HCT116 (cell line): ENCODE data around the gene RHBDF1. TPM values are rescaled to one million over a fixed set of nuclear protein-coding genes. Genes with fewer than 3 reads are reported as not detected.
"Not testable (repeated sequence)": the region's sequence is repeated elsewhere in the genome, so short reads cannot be mapped to it uniquely, and the experiment has no call there.

Source experiments
- ATAC-seq: fragments of 200-7000 bp; cut with Tn5 transposase; 2 replicates; pipeline ENCODE4 v1.9.1; 2020; ENCODE audit warnings: mild to moderate bottlenecking, moderate library complexity
- BruUV-seq: library from RNA; stranded (reverse); fragments of 400-500 nt; replicated peaks from 2 replicates; lab custom pipeline; 2021; lab: Mats Ljungman, UMichigan
- CTCF ChIA-PET: fragments of 300-600 bp; sonication (Branson Sonifier 250); formaldehyde crosslinking; loops from one replicate; lab custom pipeline; 2021; ENCODE audit warnings: antibody characterized with exemption; lab: Charles Lee
- POLR2A ChIA-PET: fragments of 300-600, 350-600 bp; sonication (Branson Sonifier 250); formaldehyde crosslinking; loops from one replicate; lab custom pipeline; 2021; ENCODE audit warnings: antibody characterized with exemption; lab: Charles Lee
- RAD21 ChIA-PET, 2 experiments: fragments of 300-600 bp; sonication (Branson Sonifier 250); formaldehyde crosslinking; loops; one replicate each; lab custom pipeline; 2023; ENCODE audit warnings: low total read pairs in 2 of 2; ENCODE audit not compliant: uncharacterized antibody in 2 of 2, unreplicated experiment in 2 of 2, low non-redundant PET in 1 of 2; lab: Charles Lee
- DNase-seq: peaks from one replicate; pipeline ENCODE4 v3.0.0-alpha.2; 2010; ENCODE audit warnings: low read depth, low spot score
- H2AFZ ChIP-seq: fragments of 200-600 bp; shearing (Covaris generic), sonication (generic); 2 replicates; pipeline ENCODE4 v1.6.1; 2017; ENCODE audit warnings: low read depth, mixed run types, mixed read lengths, antibody characterized with exemption, low read length; ENCODE audit not compliant: poor library complexity, severe bottlenecking
- H3K27ac ChIP-seq: 2 replicates; pipeline ENCODE4 v1.5.1; 2012; ENCODE audit warnings: low read depth, low read length
- H3K27me3 ChIP-seq: fragments of 200-600 bp; sonication (generic); 2 replicates; pipeline ENCODE4 v1.6.1; 2016; ENCODE audit warnings: mixed run types, low read length, mixed read lengths; ENCODE audit not compliant: insufficient read depth
- H3K36me3 ChIP-seq, 2 experiments: fragments of 200-500 bp in 1 of 2; fragments of 200-600 bp in 1 of 2; sonication (Bioruptor generic) in 1 of 2; sonication (generic) in 1 of 2; 2 replicates each; pipeline versions ENCODE4 v1.5.1 to v1.6.1; 2014 to 2016; ENCODE audit warnings: low read length in 2 of 2, inconsistent platforms in 1 of 2, mixed read lengths in 1 of 2, mixed run types in 1 of 2; ENCODE audit not compliant: insufficient read depth in 2 of 2, control insufficient read depth in 1 of 2
- H3K4me1 ChIP-seq, 2 experiments: fragments of 200-600 bp in 1 of 2; sonication (generic) in 1 of 2; 2 replicates each; pipeline versions ENCODE4 v1.5.1 to v1.6.1; 2012 to 2017; ENCODE audit warnings: low read length in 2 of 2, inconsistent platforms in 1 of 2, mild to moderate bottlenecking in 1 of 2, mixed read lengths in 1 of 2, mixed run types in 1 of 2, moderate library complexity in 1 of 2; ENCODE audit not compliant: insufficient read depth in 2 of 2, control insufficient read depth in 1 of 2
- H3K4me2 ChIP-seq: fragments of 200-600 bp; sonication (generic); 2 replicates; pipeline ENCODE4 v1.6.1; 2017; ENCODE audit warnings: mixed run types, low read length, mixed read lengths
- H3K4me3 ChIP-seq, 2 experiments: fragments of 200-600 bp in 1 of 2; sonication (generic) in 1 of 2; replicated peaks in 1 of 2; 2 replicates each; pipeline ENCODE4 v1.5.1; 2011 to 2016; ENCODE audit warnings: low read length in 2 of 2, control low read depth in 1 of 2, low read depth in 1 of 2, mild to moderate bottlenecking in 1 of 2, mixed read lengths in 1 of 2, mixed run types in 1 of 2
- H3K79me2 ChIP-seq: fragments of 200-600 bp; sonication (generic); 2 replicates; pipeline ENCODE4 v1.6.1; 2017; ENCODE audit warnings: mild to moderate bottlenecking, mixed run types, low read length, moderate library complexity, mixed read lengths; ENCODE audit not compliant: insufficient read depth
- H3K9ac ChIP-seq: fragments of 200-600 bp; sonication (generic); 2 replicates; pipeline ENCODE4 v1.6.1; 2016; ENCODE audit warnings: low read length, mixed read lengths
- H3K9me2 ChIP-seq: fragments of 200-600 bp; sonication (generic), shearing (Covaris generic); 2 replicates; pipeline ENCODE4 v1.6.1; 2017; ENCODE audit warnings: mixed run types, mild to moderate bottlenecking, moderate library complexity; ENCODE audit not compliant: insufficient read depth
- H3K9me3 ChIP-seq, 2 experiments: fragments of 200-500 bp in 1 of 2; fragments of 200-600 bp in 1 of 2; sonication (Bioruptor generic) in 1 of 2; sonication (generic) in 1 of 2; 2 replicates each; pipeline ENCODE4 v1.6.1; 2014 to 2017; ENCODE audit warnings: low read length in 2 of 2, mixed read lengths in 2 of 2, inconsistent platforms in 1 of 2, low read depth in 1 of 2, mild to moderate bottlenecking in 1 of 2, mixed run types in 1 of 2, moderate library complexity in 1 of 2; ENCODE audit not compliant: control insufficient read depth in 1 of 2, insufficient read depth in 1 of 2
- H4K20me1 ChIP-seq: fragments of 200-600 bp; sonication (generic), shearing (Covaris generic); 2 replicates; pipeline ENCODE4 v1.6.1; 2017; ENCODE audit warnings: mixed run types, mild to moderate bottlenecking, moderate library complexity; ENCODE audit not compliant: insufficient read depth
- CTCF ChIP-seq, 3 experiments: fragments of 200-600 bp in 1 of 3; sonication (generic) in 1 of 3; IDR thresholded peaks in 2 of 3; conservative IDR thresholded peaks in 1 of 3; 2 replicates each; pipeline ENCODE4 v1.5.1; 2012 to 2017; ENCODE audit warnings: low read depth in 2 of 3, low read length in 2 of 3, antibody characterized with exemption in 1 of 3, borderline replicate concordance in 1 of 3, control low read depth in 1 of 3, mild to moderate bottlenecking in 1 of 3, mixed read lengths in 1 of 3, mixed run types in 1 of 3, moderate library complexity in 1 of 3; ENCODE audit not compliant: insufficient read depth in 1 of 3
- intact Hi-C: fragments of 100-400 bp; cut with micrococcal nuclease; formaldehyde crosslinking; loops from 2 replicates; pipeline ENCODE4 v1.10.0; 2022
- total RNA-seq: library from RNA; stranded (reverse); gene quantifications from one replicate; pipeline ENCODE4 v1.2.1, GENCODE V29; 2021; ENCODE audit not compliant: unreplicated experiment

The RHBDF1 gene
- total RNA-seq, 1 experiment from 2014 or later = 19.8 TPM

GRCh38 chr16:20886-21285 is 51.5 kb downstream of the RHBDF1 start:
- H3K27me3 ChIP-seq, CTCF ChIA-PET, H3K9ac ChIP-seq, intact Hi-C loops, H4K20me1 ChIP-seq, DNase-seq, H3K27ac ChIP-seq, H3K9me2 ChIP-seq, H2AFZ ChIP-seq, H3K9me3 ChIP-seq, H3K4me1 ChIP-seq, H3K79me2 ChIP-seq, POLR2A ChIA-PET, ATAC-seq, H3K4me2 ChIP-seq, H3K4me3 ChIP-seq, H3K36me3 ChIP-seq, BruUV-seq, RAD21 ChIA-PET: not testable (repeated sequence)

GRCh38 chr16:17062-17765 is 55.2 kb downstream of the RHBDF1 start:
- intact Hi-C loops, H3K79me2 ChIP-seq, H4K20me1 ChIP-seq, H3K9me2 ChIP-seq, DNase-seq, RAD21 ChIA-PET, ATAC-seq, H3K9ac ChIP-seq, H3K27me3 ChIP-seq, H3K4me3 ChIP-seq, H3K4me2 ChIP-seq, BruUV-seq, H3K4me1 ChIP-seq, POLR2A ChIA-PET, H3K9me3 ChIP-seq, H3K27ac ChIP-seq, H2AFZ ChIP-seq, H3K36me3 ChIP-seq, CTCF ChIA-PET: not testable (repeated sequence)

DNA sequence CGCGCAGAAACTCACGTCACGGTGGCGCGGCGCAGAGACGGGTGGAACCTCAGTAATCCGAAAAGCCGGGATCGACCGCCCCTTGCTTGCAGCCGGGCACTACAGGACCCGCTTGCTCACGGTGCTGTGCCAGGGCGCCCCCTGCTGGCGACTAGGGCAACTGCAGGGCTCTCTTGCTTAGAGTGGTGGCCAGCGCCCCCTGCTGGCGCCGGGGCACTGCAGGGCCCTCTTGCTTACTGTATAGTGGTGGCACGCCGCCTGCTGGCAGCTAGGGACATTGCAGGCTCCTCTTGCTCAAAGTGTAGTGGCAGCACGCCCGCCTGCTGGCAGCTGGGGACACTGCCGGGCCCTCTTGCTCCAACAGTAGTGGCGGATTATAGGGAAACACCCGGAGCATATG is 61.7 kb downstream of the RHBDF1 start:
- ATAC-seq = peak; percentile 42
- H3K9me2 ChIP-seq, intact Hi-C loops, H3K4me2 ChIP-seq, DNase-seq, RAD21 ChIA-PET, POLR2A ChIA-PET, H3K4me1 ChIP-seq, H3K27me3 ChIP-seq, CTCF ChIA-PET: not testable (repeated sequence)
- TF ChIP-seq CTCF (IDR thresholded peaks at IDR 0.05 in 2 of 3, conservative IDR thresholded peaks at IDR 0.05 in 1 of 3; ENCODE audit: borderline replicate concordance in 1 of 3, insufficient read depth in 1 of 3, low read depth in 2 of 3, low read length in 2 of 3) = peak; percentile 29 to 51 (median 41); a peak in 5 of 6 replicates
- TF ChIP-seq, all 23 proteins: peak for 1; not testable (repeated sequence) for 22
- not testable (repeated sequence) for H2AFZ ChIP-seq, H3K27ac ChIP-seq, H3K79me2 ChIP-seq, H3K4me3 ChIP-seq, H3K9me3 ChIP-seq, H4K20me1 ChIP-seq, H3K9ac ChIP-seq, BruUV-seq, H3K36me3 ChIP-seq
